ENCODE results near the gene OTOS. TPM values are rescaled to one million over a fixed set of nuclear protein-coding genes. Genes with fewer than 3 reads are reported as not detected.

Gene OTOS
- total RNA-seq, 1 donor, result not detected

- DNase-seq (ENCODE audit: low read depth), result no peak
- no peak overlapping the region for H3K4me3 ChIP-seq (ENCODE audit: low read depth, low read length)
- no peak for TF ChIP-seq CTCF (IDR thresholded peaks at IDR 0.05; ENCODE audit: insufficient read depth, low read depth, low read length)
These were observed 2.7 kb downstream of the OTOS start for GRCh38 chr2:240137596-240138253.

- peak overlapping the region; percentile 83 for H3K4me3 ChIP-seq (ENCODE audit: low read depth, low read length)
- no peak for TF ChIP-seq CTCF (IDR thresholded peaks at IDR 0.05; ENCODE audit: insufficient read depth, low read depth, low read length)
- no peak for DNase-seq (ENCODE audit: low read depth)
These were observed 3.7 kb downstream of the OTOS start for GRCh38 chr2:240136671-240137292.

- peak; percentile 88 for DNase-seq (ENCODE audit: low read depth)
- H3K4me3 ChIP-seq (ENCODE audit: low read depth, low read length), result peak within 1 kb of the TSS; percentile 83
- TF ChIP-seq CTCF (IDR thresholded peaks at IDR 0.05; ENCODE audit: insufficient read depth, low read depth, low read length), result no peak
These were observed 4.3 kb downstream of the OTOS start, which contains the start of gene COPS9 for GRCh38 chr2:240136013-240136670. TSS of gene COPS9 (minus strand) at chr2:240136305. CDS start at chr2:240136284, 21 bp downstream.

GRCh38 chr2:240135706-240136012 lies 4.8 kb downstream of the OTOS start:
- no peak for TF ChIP-seq CTCF (IDR thresholded peaks at IDR 0.05; ENCODE audit: insufficient read depth, low read depth, low read length)
- peak overlapping the region; percentile 83 for H3K4me3 ChIP-seq (ENCODE audit: low read depth, low read length)
- no peak for DNase-seq (ENCODE audit: low read depth)

GRCh38 chr2:240134956-240135520 lies 5.4 kb downstream of the OTOS start:
- TF ChIP-seq CTCF (IDR thresholded peaks at IDR 0.05; ENCODE audit: insufficient read depth, low read depth, low read length), result no peak
- DNase-seq (ENCODE audit: low read depth), result no peak
- H3K4me3 ChIP-seq (ENCODE audit: low read depth, low read length), result peak overlapping the region; percentile 83

GRCh38 chr2:240134466-240134865 lies 6.0 kb downstream of the OTOS start:
- peak overlapping the region; percentile 83 for H3K4me3 ChIP-seq (ENCODE audit: low read depth, low read length)

More at GRCh38 chr2:240134466-240134865, 6.0 kb downstream of the OTOS start:
- no peak for DNase-seq (ENCODE audit: low read depth)
- no peak for TF ChIP-seq CTCF (IDR thresholded peaks at IDR 0.05; ENCODE audit: insufficient read depth, low read depth, low read length)

Measured in fibroblast of villous mesenchyme (primary cell).